Activated CD8-positive, alpha-beta memory T cell treated with anti-CD3 and anti-CD28 coated beads, Interleukin-2, amount 50 U/mL, for 24 hours (primary cell): ENCODE data around the gene COL6A2.

Experiments used
- DNase-seq: peaks from one replicate; pipeline ENCODE4 v3.0.0-alpha.2; 2020; ENCODE audit errors: extremely low read depth

COL6A2 gene

GRCh38 chr21:46114963-46115362, 17.1 kb downstream of the COL6A2 start:
- DNase-seq = no peak

DNA sequence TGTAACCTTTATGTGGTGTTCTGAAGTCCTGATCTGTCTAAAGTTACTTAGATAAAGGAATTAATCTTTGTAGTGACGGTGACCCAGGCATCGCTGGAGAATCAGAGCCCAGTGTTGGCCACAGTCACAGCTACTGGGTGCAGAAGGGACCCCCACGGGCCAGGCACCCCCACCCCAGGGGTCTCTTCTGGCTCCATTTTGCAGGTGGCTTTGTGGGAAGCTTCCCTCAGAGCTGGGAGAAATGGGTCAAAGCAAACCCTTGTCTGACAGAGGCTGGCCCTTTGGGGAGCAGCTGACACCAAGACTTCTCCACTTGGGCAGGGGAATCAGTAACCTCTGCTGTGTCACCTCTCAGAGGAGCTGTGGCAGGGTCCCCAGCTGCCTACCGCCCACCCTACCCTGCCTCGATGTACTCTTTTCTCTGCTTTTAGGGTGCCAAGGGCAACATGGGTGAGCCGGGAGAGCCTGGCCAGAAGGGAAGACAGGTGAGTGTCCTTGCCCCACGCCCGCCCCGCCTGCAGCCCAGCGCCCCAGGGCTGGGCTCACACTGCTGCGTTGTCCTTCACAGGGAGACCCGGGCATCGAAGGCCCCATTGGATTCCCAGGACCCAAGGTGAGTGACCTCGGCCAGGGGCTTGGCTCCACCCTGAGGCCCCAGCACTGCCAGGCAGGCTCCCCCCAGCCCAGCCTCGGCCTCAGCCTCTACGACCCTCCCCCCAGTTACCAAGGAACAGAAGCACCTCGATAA, 17.7 kb downstream of the COL6A2 start:
- no peak for DNase-seq

DNA sequence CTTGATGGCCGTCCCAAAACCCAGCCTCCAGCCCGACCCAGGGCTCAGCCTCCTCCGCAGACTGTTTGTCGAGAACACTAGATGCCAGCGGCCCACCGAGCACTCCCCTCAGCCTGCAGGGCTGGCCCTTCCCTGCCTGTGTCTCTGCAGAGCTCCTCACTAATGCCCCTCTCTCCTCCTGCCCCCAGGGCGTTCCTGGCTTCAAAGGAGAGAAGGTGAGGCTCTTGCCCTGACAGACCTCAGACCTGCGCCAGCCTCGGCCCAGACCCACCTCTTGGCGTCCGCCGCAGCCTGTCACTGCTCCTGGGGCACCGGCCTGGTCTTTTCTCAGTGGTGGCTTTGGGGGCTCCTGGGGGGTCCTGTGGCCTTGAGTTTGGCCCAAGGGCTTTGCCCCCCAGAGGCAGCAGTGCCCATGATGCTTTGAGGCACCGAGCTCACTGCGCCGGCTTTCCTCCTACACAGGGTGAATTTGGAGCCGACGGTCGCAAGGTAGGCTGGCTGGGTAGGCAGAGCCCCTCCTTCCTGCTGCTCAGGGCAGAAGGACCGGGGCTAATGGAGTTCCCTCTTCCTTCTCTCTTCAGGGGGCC, 18.4 kb downstream of the COL6A2 start:
- no peak for DNase-seq

DNA sequence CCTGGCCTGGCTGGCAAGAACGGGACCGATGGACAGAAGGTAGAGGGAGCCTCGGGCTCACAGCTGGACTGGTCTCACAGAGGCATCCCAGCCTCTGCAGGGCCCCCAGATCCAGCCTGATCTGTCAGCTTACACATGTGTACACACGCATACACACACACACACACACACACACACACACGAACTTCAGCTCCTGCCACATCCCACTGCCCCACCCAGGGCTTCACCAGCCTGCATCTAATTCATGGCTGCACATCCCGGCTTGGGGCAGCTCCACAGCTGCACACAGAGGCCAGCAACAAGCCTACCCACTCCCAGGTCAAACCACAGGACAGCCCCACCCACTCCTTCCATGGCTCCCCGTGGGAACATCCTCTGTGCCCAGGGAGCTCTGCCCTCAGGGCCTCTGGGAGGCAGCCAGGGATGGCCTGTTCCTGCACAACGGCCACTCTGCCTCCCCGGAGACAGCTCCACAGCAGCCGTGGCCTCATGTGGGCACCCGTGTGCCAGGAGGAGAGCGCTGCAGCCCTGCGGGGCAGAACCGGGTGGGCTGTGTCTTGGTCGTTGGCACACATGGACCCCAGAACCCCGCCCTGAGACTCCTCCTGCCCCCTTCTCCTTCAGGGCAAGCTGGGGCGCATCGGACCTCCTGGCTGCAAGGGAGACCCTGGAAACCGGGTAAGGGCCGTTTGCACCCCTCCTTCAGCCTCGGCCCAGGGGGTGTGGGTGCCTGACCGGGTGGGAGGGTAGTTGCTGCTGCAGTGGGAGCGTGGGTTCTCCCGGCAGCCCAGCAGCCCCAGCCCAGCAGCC, 19.1 kb downstream of the COL6A2 start:
- DNase-seq = no peak

DNA sequence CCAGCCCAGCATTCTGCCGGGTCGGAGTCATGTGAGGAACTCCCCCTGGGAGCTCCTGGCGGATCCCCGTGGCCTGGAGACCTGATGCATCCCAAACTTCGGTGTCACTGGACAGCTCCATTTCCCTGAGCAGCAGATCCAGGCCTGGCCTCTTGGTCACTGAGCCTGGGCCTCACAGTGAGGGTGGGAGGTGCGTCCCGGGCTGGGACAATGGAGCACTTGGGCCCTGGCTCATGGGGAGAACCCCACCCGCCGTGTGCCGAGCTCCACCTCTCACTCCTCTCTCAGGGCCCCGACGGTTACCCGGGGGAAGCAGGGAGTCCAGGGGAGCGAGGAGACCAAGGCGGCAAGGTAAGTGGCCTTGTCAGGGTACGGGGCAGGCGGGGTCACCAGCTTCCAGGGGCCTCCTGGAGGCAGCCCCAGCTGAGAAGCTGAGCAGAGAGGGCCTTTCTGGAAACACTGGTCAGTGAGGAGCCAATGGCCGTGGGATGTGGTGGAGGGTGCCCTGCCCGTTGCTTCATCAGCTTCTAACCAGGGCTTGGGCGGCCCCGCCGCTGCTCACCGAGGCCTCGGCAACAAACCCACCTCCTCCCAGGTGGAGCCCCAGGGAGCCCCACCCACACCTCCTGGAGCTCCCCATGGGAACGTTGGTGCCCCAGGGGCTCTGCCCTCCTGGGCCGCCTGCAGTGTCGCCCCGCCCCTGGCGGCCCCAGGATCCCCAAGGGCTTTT, 19.8 kb downstream of the COL6A2 start:
- no peak for DNase-seq

DNA sequence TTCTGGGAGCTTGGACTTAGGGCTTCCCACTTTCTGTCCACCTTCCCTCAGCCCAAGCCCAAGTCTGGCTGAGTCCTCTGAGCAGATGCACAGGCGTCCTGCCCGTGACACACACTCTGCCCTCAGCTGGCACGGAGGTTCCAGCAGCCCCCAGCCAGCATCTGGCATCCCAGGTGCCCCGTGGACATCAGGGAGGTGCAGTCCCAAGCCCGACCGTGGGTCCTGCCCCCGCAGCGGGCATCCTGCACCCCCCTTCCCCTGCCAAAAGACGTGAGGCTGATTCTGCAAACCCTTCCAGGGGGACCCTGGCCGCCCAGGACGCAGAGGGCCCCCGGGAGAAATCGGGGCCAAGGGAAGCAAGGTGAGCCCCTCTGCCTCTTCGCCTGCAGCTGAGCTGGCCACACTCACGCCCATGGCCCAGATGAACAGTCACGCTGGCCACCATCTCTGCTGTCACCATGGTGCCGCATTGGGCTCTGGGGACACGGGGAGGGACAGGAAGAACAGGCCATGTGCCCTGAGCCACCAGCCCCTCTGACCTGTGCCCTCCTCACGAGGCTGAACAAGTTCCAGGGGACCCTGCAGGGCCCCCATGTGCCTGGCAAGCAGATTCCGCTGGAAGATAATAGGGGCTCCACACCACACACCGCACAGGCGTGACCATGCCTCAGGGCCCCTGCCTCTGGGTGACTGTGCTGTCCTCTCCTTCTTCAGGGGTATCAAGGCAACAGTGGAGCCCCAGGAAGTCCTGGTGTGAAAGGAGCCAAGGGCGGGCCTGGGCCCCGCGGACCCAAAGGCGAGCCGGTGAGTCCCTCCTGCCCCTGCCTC, 20.6 kb downstream of the COL6A2 start:
- no peak for DNase-seq

DNA sequence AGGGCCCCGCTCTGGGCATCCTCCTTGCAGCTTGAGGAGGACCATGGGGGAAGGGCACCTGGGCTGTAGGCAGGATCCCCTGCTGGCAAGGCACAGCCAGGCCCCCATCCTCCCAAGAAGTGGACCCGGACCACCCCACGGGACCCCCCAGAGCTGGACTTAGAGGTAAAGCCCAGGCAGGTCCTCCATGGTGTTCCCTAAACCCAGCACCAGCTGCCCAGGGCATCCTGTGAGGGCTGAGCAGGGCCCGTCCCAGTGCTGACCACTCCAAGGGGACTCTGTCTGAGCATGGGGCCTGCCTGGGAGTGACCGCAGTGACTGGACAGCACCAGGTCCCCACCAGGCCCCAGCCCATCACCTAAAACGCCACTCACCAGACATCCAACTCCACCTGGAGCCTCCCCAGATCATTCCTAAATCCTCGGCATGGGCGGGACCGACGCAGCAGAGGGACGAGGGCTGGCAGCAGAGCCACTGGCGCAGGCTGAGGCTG, 21.3 kb downstream of the COL6A2 start:
- DNase-seq = no peak

DNA sequence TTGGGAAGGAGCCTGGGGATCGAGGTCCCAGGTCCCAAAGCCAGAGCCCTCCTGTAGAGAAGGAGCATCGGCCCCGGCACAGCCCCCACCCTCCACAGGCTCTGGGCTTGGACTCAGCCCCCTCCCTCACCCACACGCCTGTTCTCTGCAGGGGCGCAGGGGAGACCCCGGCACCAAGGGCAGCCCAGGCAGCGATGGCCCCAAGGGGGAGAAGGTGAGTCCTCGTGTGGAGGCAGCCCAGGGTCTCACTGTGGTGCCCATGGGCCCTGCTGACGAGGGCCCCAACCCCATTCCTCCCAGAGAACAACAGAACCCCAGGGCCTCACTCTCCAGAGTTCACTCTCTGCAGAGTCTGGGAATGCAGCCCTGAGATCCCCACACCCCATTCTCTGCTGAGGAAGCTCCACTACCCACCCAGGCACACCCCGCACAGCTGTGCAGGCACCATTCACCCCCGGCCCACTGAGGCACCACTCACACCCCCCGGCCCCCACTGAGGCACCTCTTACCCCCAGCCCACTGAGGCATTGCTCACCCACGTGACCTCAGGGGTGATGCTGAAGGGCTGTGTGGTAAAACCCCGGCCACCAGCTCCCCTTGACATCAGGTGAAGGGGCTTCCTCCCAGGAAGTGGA, 21.8 kb downstream of the COL6A2 start:
- DNase-seq = no peak

DNA sequence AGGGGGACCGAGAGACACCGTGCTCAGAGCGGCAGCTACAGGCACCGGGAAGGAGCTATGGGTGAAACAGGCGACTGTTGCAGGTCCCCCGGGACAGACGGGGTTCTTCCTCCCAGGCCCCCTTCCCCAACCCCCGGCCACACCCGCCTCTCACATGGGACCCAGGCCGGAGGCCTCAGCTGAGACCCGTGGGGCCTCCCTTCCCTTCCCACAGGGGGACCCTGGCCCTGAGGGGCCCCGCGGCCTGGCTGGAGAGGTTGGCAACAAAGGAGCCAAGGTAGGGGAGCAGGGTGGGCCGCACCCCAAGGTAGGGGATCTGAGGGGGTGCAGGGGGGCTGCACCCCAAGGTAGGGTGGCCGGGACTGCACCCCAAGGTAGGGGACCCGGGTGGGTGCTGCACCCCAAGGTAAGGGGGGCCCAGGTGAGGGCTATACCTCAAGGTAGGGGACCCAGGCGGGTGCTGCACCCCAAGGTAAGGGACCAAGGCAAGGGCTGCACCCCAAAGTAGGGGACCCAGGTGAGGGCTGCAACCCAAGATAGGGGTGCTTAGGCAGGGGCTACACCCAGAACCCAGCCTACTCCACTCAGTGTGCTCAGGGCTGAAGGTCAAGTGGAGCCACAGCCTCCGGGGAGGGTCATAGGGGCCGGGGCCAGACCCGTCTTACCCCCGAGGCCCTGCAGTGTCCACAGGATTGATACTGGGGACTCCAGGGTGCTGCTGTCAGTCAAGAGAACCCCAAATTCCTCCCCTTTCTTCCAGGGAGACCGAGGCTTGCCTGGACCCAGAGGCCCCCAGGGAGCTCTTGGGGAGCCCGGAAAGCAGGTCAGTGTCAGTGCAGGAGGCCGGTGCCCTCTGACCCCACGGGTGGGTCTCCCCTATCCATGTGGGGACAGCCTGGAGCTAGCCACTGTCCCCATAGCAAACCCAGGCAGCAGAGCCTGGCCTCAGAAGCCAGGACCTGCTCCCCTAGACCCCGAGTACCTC, 22.7 kb downstream of the COL6A2 start:
- no peak for DNase-seq

DNA sequence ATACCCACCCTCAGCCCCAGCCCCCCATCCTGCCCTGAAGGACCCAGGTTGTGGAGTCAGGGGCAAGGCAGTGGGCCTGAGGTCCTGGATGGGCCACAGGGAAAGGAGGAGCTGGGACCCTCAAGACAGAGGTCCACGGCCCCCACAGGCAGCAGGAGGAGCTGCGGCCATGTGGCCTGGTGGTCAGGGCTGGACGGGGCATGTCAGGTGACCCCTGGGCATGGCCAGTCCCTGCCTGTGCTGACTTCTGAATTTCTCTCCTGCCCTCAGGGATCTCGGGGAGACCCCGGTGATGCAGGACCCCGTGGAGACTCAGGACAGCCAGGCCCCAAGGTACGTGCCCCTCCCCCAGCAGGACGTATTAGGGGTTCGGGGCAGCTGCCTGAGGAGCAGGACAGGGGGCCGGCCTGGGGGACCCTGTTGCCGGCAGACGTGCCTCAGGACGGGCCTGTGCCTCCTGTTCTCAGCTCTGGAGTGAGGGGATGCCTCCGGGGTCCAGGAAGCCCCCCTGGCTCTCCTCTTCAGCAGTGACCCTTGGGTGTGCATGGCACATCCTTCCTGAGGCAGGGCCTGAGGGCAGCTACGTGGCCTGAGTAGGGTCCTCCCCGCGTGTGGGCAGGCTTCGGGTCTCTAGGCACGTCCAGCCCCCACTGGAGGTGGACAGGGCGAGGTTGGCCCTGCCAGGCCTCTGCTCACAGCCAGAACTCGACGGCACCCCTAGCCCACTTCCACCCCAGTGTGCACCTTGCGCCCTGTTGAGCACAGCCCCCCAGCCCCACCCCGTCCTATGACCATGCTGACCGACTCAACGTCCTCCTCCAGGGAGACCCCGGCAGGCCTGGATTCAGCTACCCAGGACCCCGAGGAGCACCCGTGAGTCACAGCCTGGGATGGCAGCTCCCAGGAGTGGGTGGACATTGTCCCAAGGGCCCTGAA, 23.6 kb downstream of the COL6A2 start:
- no peak for DNase-seq

- DNase-seq = no peak
Observed at GRCh38 chr21:46122237-46122671, 24.3 kb downstream of the COL6A2 start.

- no peak for DNase-seq
Observed at GRCh38 chr21:46122758-46123683, 25.1 kb downstream of the COL6A2 start.

DNA sequence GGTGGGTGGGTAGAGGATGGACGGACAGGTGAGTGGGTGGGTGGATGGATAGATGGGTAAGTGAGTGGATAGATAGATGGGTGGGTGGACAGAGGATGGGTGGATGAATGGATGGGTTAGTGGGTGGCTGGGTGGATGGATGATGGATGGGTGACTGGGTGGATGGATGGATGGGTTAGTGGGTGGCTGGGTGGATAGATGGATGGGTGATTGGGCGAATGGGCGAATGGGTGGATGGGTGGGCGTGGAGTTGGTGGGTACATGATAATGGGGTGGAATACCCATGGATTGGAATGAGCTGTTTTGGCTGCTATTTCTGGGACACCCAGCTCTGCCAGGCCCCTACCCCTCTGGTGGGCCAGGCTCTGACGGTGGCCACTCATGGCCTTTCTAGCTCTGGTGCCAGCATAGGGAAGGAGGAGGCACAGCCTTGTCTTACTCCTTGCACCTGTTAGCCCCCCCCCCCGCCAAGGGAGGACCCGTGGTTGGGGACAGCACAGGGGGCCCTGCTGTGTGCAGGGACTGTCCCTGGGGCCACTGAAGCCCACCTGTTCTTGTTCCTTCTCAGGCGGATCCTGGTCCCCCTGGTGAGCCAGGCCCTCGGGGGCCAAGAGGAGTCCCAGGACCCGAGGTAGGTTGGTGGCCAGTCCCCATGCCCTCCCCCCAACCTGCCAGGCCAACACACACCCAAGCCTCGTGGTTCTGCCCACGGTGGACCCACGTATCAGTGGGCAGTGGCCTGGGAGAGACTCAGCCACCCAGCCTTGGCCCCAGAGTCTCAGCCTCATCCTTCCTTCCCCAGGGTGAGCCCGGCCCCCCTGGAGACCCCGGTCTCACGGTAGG, 26.4 kb downstream of the COL6A2 start:
- no peak for DNase-seq

- DNase-seq = no peak
Observed at GRCh38 chr21:46124926-46125845, 27.3 kb downstream of the COL6A2 start.

- DNase-seq = no peak
Observed at GRCh38 chr21:46125846-46126301, 28.0 kb downstream of the COL6A2 start.
